ENCODE results near the gene SLC51B.

- TF ChIP-seq BHLHE40 (IDR thresholded peaks at IDR 0.05; ENCODE audit: low read depth, low read length) (no peak), FOS (IDR thresholded peaks at IDR 0.05; ENCODE audit: low read depth, low read length) (no peak), USF2 (IDR thresholded peaks at IDR 0.05; ENCODE audit: low read depth, low read length) (no peak), CEBPB (IDR thresholded peaks at IDR 0.05; ENCODE audit: low read depth, low read length) (no peak), SMC3 (IDR thresholded peaks at IDR 0.05; ENCODE audit: low read depth, low read length) (no peak), MXI1 (IDR thresholded peaks at IDR 0.05; ENCODE audit: borderline replicate concordance, low read depth, low read length) (no peak), RCOR1 (IDR thresholded peaks at IDR 0.05; ENCODE audit: insufficient replicate concordance, low read length) (no peak), POLR2A (IDR thresholded peaks at IDR 0.05; ENCODE audit: low read depth, low read length) (no peak), CHD1 (IDR thresholded peaks at IDR 0.05; ENCODE audit: low read depth, low read length) (no peak)
- TF ChIP-seq, protein P1, sequence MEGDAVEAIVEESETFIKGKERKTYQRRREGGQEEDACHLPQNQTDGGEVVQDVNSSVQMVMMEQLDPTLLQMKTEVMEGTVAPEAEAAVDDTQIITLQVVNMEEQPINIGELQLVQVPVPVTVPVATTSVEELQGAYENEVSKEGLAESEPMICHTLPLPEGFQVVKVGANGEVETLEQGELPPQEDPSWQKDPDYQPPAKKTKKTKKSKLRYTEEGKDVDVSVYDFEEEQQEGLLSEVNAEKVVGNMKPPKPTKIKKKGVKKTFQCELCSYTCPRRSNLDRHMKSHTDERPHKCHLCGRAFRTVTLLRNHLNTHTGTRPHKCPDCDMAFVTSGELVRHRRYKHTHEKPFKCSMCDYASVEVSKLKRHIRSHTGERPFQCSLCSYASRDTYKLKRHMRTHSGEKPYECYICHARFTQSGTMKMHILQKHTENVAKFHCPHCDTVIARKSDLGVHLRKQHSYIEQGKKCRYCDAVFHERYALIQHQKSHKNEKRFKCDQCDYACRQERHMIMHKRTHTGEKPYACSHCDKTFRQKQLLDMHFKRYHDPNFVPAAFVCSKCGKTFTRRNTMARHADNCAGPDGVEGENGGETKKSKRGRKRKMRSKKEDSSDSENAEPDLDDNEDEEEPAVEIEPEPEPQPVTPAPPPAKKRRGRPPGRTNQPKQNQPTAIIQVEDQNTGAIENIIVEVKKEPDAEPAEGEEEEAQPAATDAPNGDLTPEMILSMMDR (conservative IDR thresholded peaks at IDR 0.05; ENCODE audit: low read depth, low read length) = no peak
These were observed 6.1 kb downstream of the SLC51B start for GRCh38 chr15:65051266-65051665.

All from IMR-90 (cell line).